ENCODE data around the gene PLA2G2F. TPM values are rescaled to one million over a fixed set of nuclear protein-coding genes. Genes with fewer than 3 reads are reported as not detected.

The PLA2G2F gene
- total RNA-seq, 1 experiment from 2014 or later = not detected

- TF ChIP-seq CTCF (IDR thresholded peaks at IDR 0.05) (no peak), ZNF396 (CRISPR knock-in tag; IDR thresholded peaks at IDR 0.05; ENCODE audit: borderline replicate concordance) (no peak), NR3C1 (CRISPR knock-in tag; conservative IDR thresholded peaks at IDR 0.05; ENCODE audit: low read depth) (no peak), ZNF671 (CRISPR knock-in tag; IDR thresholded peaks at IDR 0.05) (no peak), AR (CRISPR knock-in tag; IDR thresholded peaks at IDR 0.05) (no peak), E2F4 (CRISPR knock-in tag; IDR thresholded peaks at IDR 0.05; ENCODE audit: borderline replicate concordance, low read depth) (no peak), ZNF138 (CRISPR knock-in tag; conservative IDR thresholded peaks at IDR 0.05) (no peak), NFYB (CRISPR knock-in tag; conservative IDR thresholded peaks at IDR 0.05; ENCODE audit: low read depth) (no peak), ZNF423 (CRISPR knock-in tag; IDR thresholded peaks at IDR 0.05) (no peak), JAZF1 (CRISPR knock-in tag; IDR thresholded peaks at IDR 0.05) (no peak), JUN (CRISPR knock-in tag; IDR thresholded peaks at IDR 0.05) (no peak), TCF7 (CRISPR knock-in tag; IDR thresholded peaks at IDR 0.05; ENCODE audit: low read depth) (no peak), ERG (CRISPR knock-in tag; IDR thresholded peaks at IDR 0.05) (no peak), ZBTB43 (CRISPR knock-in tag; IDR thresholded peaks at IDR 0.05) (no peak)
These were observed 59.8 kb downstream of the PLA2G2F start (continued) for GRCh38 chr1:20198918-20199317.

GRCh38 chr1:20199403-20199802, 60.3 kb downstream of the PLA2G2F start:
- no peak for ATAC-seq
- no peak for TF ChIP-seq EMX1 (CRISPR knock-in tag; IDR thresholded peaks at IDR 0.05)
- TF ChIP-seq NFATC4 (CRISPR knock-in tag; IDR thresholded peaks at IDR 0.05) = no peak
- no peak for TF ChIP-seq IRF2 (CRISPR knock-in tag; IDR thresholded peaks at IDR 0.05; ENCODE audit: borderline replicate concordance, low read depth)
- TF ChIP-seq SOX15 (CRISPR knock-in tag; IDR thresholded peaks at IDR 0.05) = no peak
- no peak for TF ChIP-seq ATF6 (CRISPR knock-in tag; IDR thresholded peaks at IDR 0.05)
- TF ChIP-seq CDX4 (CRISPR knock-in tag; IDR thresholded peaks at IDR 0.05; ENCODE audit: borderline replicate concordance) = no peak
- Mint-ChIP-seq H3K4me3 (no peak overlapping the region), H3K4me1 (peaks cover 22% of the 10 kb centered on the region), H3K27me3 (ENCODE audit: low read depth) (peaks cover under 1% of the 10 kb centered on the region; the same call in 1 of the 2 replicates), H3K36me3 (no peaks in the 10 kb centered on the region), H3K9me3 (no peaks in the 10 kb centered on the region), H3K27ac (no peak overlapping the region)
- DNase-seq (ENCODE audit: low spot score) = no peak
- CTCF ChIA-PET = interaction anchor here (1.2 to 3.3 kb wide), 4 partner anchors 13 to 225 kb away, joined by 3 to 12 read pairs (median 4); no protein-coding TSS in a partner anchor
- POLR2A ChIA-PET = no interaction called here
